NCI-H524 treated with DMSO at 0.1 percent for 48 hours (cell line): Measurements from ENCODE around the gene GGTA1.
"Not testable (repeated sequence)": the region's sequence is repeated elsewhere in the genome, so short reads cannot be mapped to it uniquely, and the experiment has no call there.

Experiments used
- DNase-seq: peaks from one replicate; lab custom pipeline; 2025; lab: John Stamatoyannopoulos, UW

GGTA1 gene

GRCh38 chr9:121499427-121500164 lies at the start of gene GGTA1:
TSS of gene GGTA1 (minus strand) at chr9:121499844. CDS start at chr9:121467922, 31,922 bp downstream.
- no peak for DNase-seq

GRCh38 chr9:121548666-121549065 lies 49.0 kb upstream of the GGTA1 start:
- no peak for DNase-seq

GRCh38 chr9:121545875-121546423 lies 46.3 kb upstream of the GGTA1 start:
- DNase-seq: peak; percentile 53

GRCh38 chr9:121545150-121545874 lies 45.7 kb upstream of the GGTA1 start:
- no peak for DNase-seq

- DNase-seq: no peak
These were observed 42.4 kb upstream of the GGTA1 start for GRCh38 chr9:121542025-121542424.

- no peak for DNase-seq
These were observed 41.6 kb upstream of the GGTA1 start for GRCh38 chr9:121541256-121541655.

GRCh38 chr9:121538221-121538620 lies 38.6 kb upstream of the GGTA1 start:
- DNase-seq: peak; percentile 5

- no peak for DNase-seq
These were observed 37.6 kb upstream of the GGTA1 start for GRCh38 chr9:121537283-121537682.

GRCh38 chr9:121532881-121533280 lies 33.2 kb upstream of the GGTA1 start:
- no peak for DNase-seq

GRCh38 chr9:121529237-121529987 lies 29.8 kb upstream of the GGTA1 start:
- no peak for DNase-seq

GRCh38 chr9:121528642-121529041 lies 29.0 kb upstream of the GGTA1 start:
- no peak for DNase-seq

GRCh38 chr9:121527371-121527770 lies 27.7 kb upstream of the GGTA1 start:
- no peak for DNase-seq

GRCh38 chr9:121519688-121520087 lies 20.0 kb upstream of the GGTA1 start:
- DNase-seq: not testable (repeated sequence)

GRCh38 chr9:121518634-121519033 lies 19.0 kb upstream of the GGTA1 start:
- DNase-seq: no peak

GRCh38 chr9:121513166-121513565 lies 13.5 kb upstream of the GGTA1 start:
- not testable (repeated sequence) for DNase-seq

- DNase-seq: no peak
These were observed 11.3 kb upstream of the GGTA1 start for GRCh38 chr9:121510766-121511550.

- no peak for DNase-seq
These were observed 9.5 kb upstream of the GGTA1 start for GRCh38 chr9:121509180-121509579.

GRCh38 chr9:121508415-121508814 lies 8.8 kb upstream of the GGTA1 start:
- no peak for DNase-seq

GRCh38 chr9:121505903-121506735 lies 6.5 kb upstream of the GGTA1 start:
- no peak for DNase-seq

- DNase-seq: no peak
These were observed 3.8 kb upstream of the GGTA1 start for GRCh38 chr9:121503444-121503843.

GRCh38 chr9:121500165-121500478 lies 478 bp upstream of the GGTA1 start:
- no peak for DNase-seq
